Airway epithelial cell (primary cell): ENCODE measurements around the gene CLSTN2. TPM values are rescaled to one million over a fixed set of nuclear protein-coding genes. Genes with fewer than 3 reads are reported as not detected.

Source experiments
- total RNA-seq: library from RNA; depleted of rRNA; stranded (reverse); fragments of >200 nt; gene quantifications from 2 replicates; pipeline ENCODE4 v1.2.3, GENCODE V29; 2015

CLSTN2 gene
- under 0.01 TPM in 1 of 2 replicates, not detected in the other for total RNA-seq

GRCh38 chr3:139935016-139935865 lies at the start of gene CLSTN2:
CLSTN2 (plus strand) TSS chr3:139935185.

